GM23338 (cell line): Measurements from ENCODE around the gene FGA.

Source experiments
- EZH2 ChIP-seq: fragments of 200-600 bp; sonication (generic); IDR thresholded peaks from one replicate; pipeline ENCODE4 v1.8.0; 2017; ENCODE audit warnings: antibody characterized with exemption, mild to moderate bottlenecking, low read depth; ENCODE audit not compliant: unreplicated experiment
- POLR2AphosphoS5 ChIP-seq: IDR thresholded peaks from 2 replicates; pipeline ENCODE4 v1.6.1; 2016; ENCODE audit warnings: antibody characterized with exemption, low read depth

DNA sequence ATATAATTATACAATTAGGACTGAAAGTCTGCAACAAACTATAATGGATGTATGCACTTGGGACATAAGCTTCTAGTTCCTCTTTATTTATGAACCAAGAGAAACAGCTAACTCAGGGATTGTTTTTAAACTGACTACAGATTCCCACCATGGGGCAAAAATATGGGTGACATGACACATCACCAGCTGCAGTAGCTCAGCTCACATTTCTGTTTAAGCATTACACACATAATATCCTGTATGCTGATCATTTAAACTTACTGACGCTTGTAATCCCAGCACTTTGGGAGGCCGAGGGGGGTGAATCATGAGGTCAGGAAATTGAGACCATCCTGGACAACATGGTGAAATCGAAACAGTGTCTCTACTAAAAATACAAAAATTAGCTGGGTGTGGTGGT lies 16.2 kb downstream of the FGA start:
- no peak for TF ChIP-seq EZH2
- no peak for TF ChIP-seq POLR2AphosphoS5
